A549 (cell line): Measurements from ENCODE around the gene JKAMP. TPM values are rescaled to one million over a fixed set of nuclear protein-coding genes. Genes with fewer than 3 reads are reported as not detected.

ENCODE experiments used
- ATAC-seq, 2 experiments: fragments of 200-7000 bp in 1 of 2; fragments of >200 bp in 1 of 2; cut with Nextera tagmentation in 1 of 2; cut with Tn5 transposase in 1 of 2; 3 replicates each; pipeline versions ENCODE4 v1.8.0 to v1.9.1; 2018 to 2020; ENCODE audit warnings: mild to moderate bottlenecking in 1 of 2, moderate library complexity in 1 of 2
- CTCF ChIA-PET: fragments of 300-600 bp; sonication (Branson Sonifier 250); formaldehyde crosslinking; extraction: SDS; loops from one replicate; lab custom pipeline; 2021; ENCODE audit warnings: antibody characterized with exemption, inconsistent platforms; lab: Yijun Ruan, JAX
- POLR2A ChIA-PET: fragments of 350-600 bp; formaldehyde crosslinking; extraction: SDS; loops from one replicate; lab custom pipeline; 2021; ENCODE audit warnings: antibody characterized with exemption, inconsistent platforms; lab: Yijun Ruan, JAX
- DNase-seq, 2 experiments: peaks; one replicate each; pipeline versions ENCODE4 v3.0.0 to v3.0.0-alpha.2; 2011 to 2016; ENCODE audit warnings: low read depth in 1 of 2, low spot score in 1 of 2
- FAIRE-seq: peaks from 2 replicates; lab custom pipeline; 2011; peaks lifted over from hg19 to GRCh38; lab: Jason Lieb, UNC
- H3K27ac ChIP-seq, 2 experiments: fragments of >200 bp; sonication (Bioruptor Twin); formaldehyde crosslinking; 3 replicates each; pipeline ENCODE4 v1.5.1; 2016 to 2017
- H3K4me1 ChIP-seq: fragments of >200 bp; sonication (Bioruptor Twin); formaldehyde crosslinking; 3 replicates; pipeline ENCODE4 v1.6.1; 2016
- H3K4me2 ChIP-seq: fragments of >200 bp; sonication (Bioruptor Twin); formaldehyde crosslinking; 3 replicates; pipeline ENCODE4 v1.6.1; 2016
- H3K4me3 ChIP-seq: fragments of >200 bp; sonication (Bioruptor Twin); formaldehyde crosslinking; 3 replicates; pipeline ENCODE4 v1.5.1; 2016
- H3K9me3 ChIP-seq: fragments of >200 bp; sonication (Bioruptor Twin); formaldehyde crosslinking; 3 replicates; pipeline ENCODE4 v1.6.1; 2016
- CTCF ChIP-seq: fragments of >200 bp; sonication (Bioruptor Twin); formaldehyde crosslinking; IDR thresholded peaks from 3 replicates; pipeline ENCODE4 v1.5.1; 2016
- ESRRA ChIP-seq: fragments of 150-350 bp; IDR thresholded peaks from 2 replicates; pipeline ENCODE4 v1.6.1; 2014; ENCODE audit warnings: mild to moderate bottlenecking, low read length, borderline replicate concordance
- FOSL2 ChIP-seq, 2 experiments: fragments of 450-650 bp in 1 of 2; fragments of >200 bp in 1 of 2; sonication (Bioruptor Twin) in 1 of 2; formaldehyde crosslinking; IDR thresholded peaks; 2 replicates each; pipeline versions ENCODE4 v1.5.0 to v1.6.1; 2016 to 2020; ENCODE audit warnings: mild to moderate bottlenecking in 1 of 2, moderate library complexity in 1 of 2
- FOXS1 ChIP-seq: fragments of 250-450 bp; sonication (Bioruptor Pico); IDR thresholded peaks from 2 replicates; pipeline ENCODE4 v1.5.0; 2020; ENCODE audit warnings: mild to moderate bottlenecking, moderate library complexity
- GATA3 ChIP-seq: IDR thresholded peaks from 2 replicates; pipeline ENCODE4 v1.6.1; 2012; ENCODE audit warnings: borderline replicate concordance
- HDAC2 ChIP-seq: fragments of 200-600 bp; sonication (generic); IDR thresholded peaks from 2 replicates; pipeline ENCODE4 v1.6.1; 2016
- HEYL ChIP-seq: fragments of 250-450 bp; sonication (Bioruptor Pico); IDR thresholded peaks from 2 replicates; pipeline ENCODE4 v1.8.0; 2021; ENCODE audit warnings: mild to moderate bottlenecking, moderate library complexity
- HOXA7 ChIP-seq: fragments of 250-450 bp; sonication (Bioruptor Pico); IDR thresholded peaks from 2 replicates; pipeline ENCODE4 v1.5.0; 2020; ENCODE audit warnings: mild to moderate bottlenecking, moderate library complexity
- HOXB13 ChIP-seq: fragments of 250-450 bp; sonication (Bioruptor Pico); IDR thresholded peaks from 2 replicates; pipeline ENCODE4 v1.5.0; 2020; ENCODE audit warnings: low read depth, mild to moderate bottlenecking, moderate library complexity
- PBX3 ChIP-seq: IDR thresholded peaks from 2 replicates; pipeline ENCODE4 v1.6.1; 2012
- POLR2A ChIP-seq: IDR thresholded peaks from 2 replicates; pipeline ENCODE4 v1.6.1; 2012; ENCODE audit warnings: mild to moderate bottlenecking, low read length
- RARB ChIP-seq: fragments of 250-450 bp; sonication (Bioruptor Pico); IDR thresholded peaks from 2 replicates; pipeline ENCODE4 v1.8.0; 2021; ENCODE audit warnings: mild to moderate bottlenecking, moderate library complexity
- TFCP2L1 ChIP-seq: fragments of 250-450 bp; sonication (Bioruptor Pico); IDR thresholded peaks from 2 replicates; pipeline ENCODE4 v1.5.0; 2021; ENCODE audit warnings: mild to moderate bottlenecking
- TP53 ChIP-seq: fragments of 250-450 bp; sonication (Bioruptor Pico); IDR thresholded peaks from 2 replicates; pipeline ENCODE4 v1.5.0; 2021; ENCODE audit warnings: mild to moderate bottlenecking, moderate library complexity
- WGBS: methylation state at CpG from one replicate; pipeline ENCODE4 v1.1.6; 2017; ENCODE audit errors: missing lambda C conversion rate; 5-methylcytosine and 5-hydroxymethylcytosine counted together
- polyA plus RNA-seq, 4 experiments: library from polyadenylated mRNA; depleted of rRNA in 3 of 4; stranded (reverse); fragments of >200 nt; fragmentation: RNase III in 1 of 4; extraction: RNeasy Plus Mini Kit Qiagen cat#74134 plus additional on column Dnase treatment in 1 of 4; gene quantifications; 2 replicates in 3 of 4; 3 replicates in 1 of 4; pipeline ENCODE4 v1.2.3, GENCODE V29; 2011 to 2017
- TF ChIP-seq, protein P1 (sequence below): fragments of 250-450 bp; sonication (Bioruptor Pico); IDR thresholded peaks from 2 replicates; pipeline ENCODE4 v1.5.0; 2021; ENCODE audit warnings: mild to moderate bottlenecking, moderate library complexity, borderline replicate concordance
- TF ChIP-seq, protein P2 (sequence below): IDR thresholded peaks from 2 replicates; pipeline ENCODE4 v1.6.1; 2012; ENCODE audit warnings: low read depth, borderline replicate concordance

JKAMP gene
- polyA plus RNA-seq, 2 of the 4 experiments (the other 2 are of a cell fraction), result 89.4 to 266 TPM

- 95% methylated on average over 3 of the region's 3 CpGs for WGBS
- FAIRE-seq, result no peak
- POLR2A ChIA-PET, result no interaction called here
Observed at GRCh38 chr14:59435101-59435500, 49.2 kb upstream of the JKAMP start.

DNA sequence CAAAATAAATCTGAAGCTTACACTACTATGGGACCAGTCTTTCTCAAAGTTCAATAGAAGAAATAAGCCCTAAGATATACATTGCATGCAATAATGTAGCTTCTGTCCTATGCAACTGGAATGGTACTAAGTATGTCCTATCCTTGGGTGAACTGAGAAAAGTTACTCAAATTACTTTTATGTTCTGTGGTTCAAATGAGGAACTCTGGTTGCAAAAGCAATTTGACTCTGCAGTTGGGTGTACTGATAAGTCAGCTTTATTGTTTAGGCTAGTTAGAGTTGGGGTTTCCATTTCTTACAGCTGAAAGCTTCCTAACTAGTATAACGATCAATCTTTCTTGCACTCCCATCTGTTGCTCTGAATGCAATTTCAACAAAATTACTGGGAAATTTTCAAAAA lies 48.3 kb upstream of the JKAMP start:
- H3K4me2 ChIP-seq, result no peak overlapping the region
- WGBS, result 100% methylated on average over 1 of the region's 1 CpG
- DNase-seq, result no peak
- TF ChIP-seq FOSL2 (IDR thresholded peaks at IDR 0.05) (no peak), FOSL2 (CRISPR knock-in tag; IDR thresholded peaks at IDR 0.05) (no peak), RARB (no peak), HEYL (CRISPR knock-in tag) (no peak), HOXA7 (no peak)
- TF ChIP-seq, protein P1, sequence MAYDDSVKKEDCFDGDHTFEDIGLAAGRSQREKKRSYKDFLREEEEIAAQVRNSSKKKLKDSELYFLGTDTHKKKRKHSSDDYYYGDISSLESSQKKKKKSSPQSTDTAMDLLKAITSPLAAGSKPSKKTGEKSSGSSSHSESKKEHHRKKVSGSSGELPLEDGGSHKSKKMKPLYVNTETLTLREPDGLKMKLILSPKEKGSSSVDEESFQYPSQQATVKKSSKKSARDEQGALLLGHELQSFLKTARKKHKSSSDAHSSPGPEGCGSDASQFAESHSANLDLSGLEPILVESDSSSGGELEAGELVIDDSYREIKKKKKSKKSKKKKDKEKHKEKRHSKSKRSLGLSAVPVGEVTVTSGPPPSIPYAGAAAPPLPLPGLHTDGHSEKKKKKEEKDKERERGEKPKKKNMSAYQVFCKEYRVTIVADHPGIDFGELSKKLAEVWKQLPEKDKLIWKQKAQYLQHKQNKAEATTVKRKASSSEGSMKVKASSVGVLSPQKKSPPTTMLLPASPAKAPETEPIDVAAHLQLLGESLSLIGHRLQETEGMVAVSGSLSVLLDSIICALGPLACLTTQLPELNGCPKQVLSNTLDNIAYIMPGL (CRISPR knock-in tag), result no peak
- CTCF ChIA-PET, result interaction anchor here (1.6 to 2.7 kb wide), 2 partner anchors 9 to 309 kb away, joined by 5 to 15 read pairs; no protein-coding TSS in a partner anchor
- H3K4me1 ChIP-seq, result peaks cover 7% of the 10 kb centered on the region; the same call in 2 of the 3 replicates
- no peak for ATAC-seq
- POLR2A ChIA-PET, result no interaction called here
- no peak overlapping the region for H3K4me3 ChIP-seq
- no peaks in the 10 kb centered on the region for H3K9me3 ChIP-seq
- no peak for FAIRE-seq
- H3K27ac ChIP-seq, result no peak overlapping the region

More at GRCh38 chr14:59435101-59435500, 49.2 kb upstream of the JKAMP start:
- no peak overlapping the region for H3K4me3 ChIP-seq
- CTCF ChIA-PET, result interaction anchor here (1.6 to 2.7 kb wide), 2 partner anchors 10 to 308 kb away, joined by 5 to 15 read pairs; no protein-coding TSS in a partner anchor
- TF ChIP-seq TP53 (CRISPR knock-in tag), result no peak
- no peak for TF ChIP-seq HOXB13
- no peak for TF ChIP-seq CTCF
- no peak for TF ChIP-seq PBX3
- no peak for TF ChIP-seq GATA3
- TF ChIP-seq POLR2A, result no peak
- TF ChIP-seq, all 56 proteins: peak for 0
- DNase-seq, result no peak
- H3K4me1 ChIP-seq, result peaks cover 7% of the 10 kb centered on the region; the same call in 2 of the 3 replicates
- H3K27ac ChIP-seq, result no peak overlapping the region
- H3K4me2 ChIP-seq, result no peak overlapping the region
- H3K9me3 ChIP-seq, result no peaks in the 10 kb centered on the region
- ATAC-seq, result no peak

DNA sequence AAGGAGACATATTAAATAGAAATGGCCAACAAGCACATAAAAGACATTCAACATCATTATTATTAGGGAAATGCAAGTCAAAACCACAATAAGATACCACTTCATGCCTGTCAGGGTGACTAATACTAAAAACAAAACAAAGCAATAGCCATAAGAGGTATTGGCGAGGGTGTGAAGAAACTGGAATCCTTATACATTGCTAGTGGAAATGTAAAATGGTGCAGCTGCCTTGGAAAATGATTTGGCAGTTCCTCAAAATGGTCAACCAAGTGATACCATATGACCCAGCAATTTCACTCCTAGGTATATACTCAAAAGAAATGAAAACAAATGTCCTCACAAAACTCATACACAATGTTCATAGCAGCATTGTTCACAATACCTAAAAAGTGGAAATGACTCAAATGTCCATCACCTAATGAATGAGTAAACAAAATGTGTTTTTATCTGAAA lies 46.1 kb upstream of the JKAMP start:
- POLR2A ChIA-PET, result no interaction called here
- no peak overlapping the region for H3K4me2 ChIP-seq
- CTCF ChIA-PET, result interaction anchor here (2.1 kb wide), 1 partner anchor 314 kb away, joined by 11 read pairs; no protein-coding TSS in a partner anchor
- no peak for TF ChIP-seq HDAC2
- no peak for TF ChIP-seq FOSL2 (IDR thresholded peaks at IDR 0.05)
- no peak for TF ChIP-seq FOSL2 (CRISPR knock-in tag; IDR thresholded peaks at IDR 0.05)
- no peak for TF ChIP-seq ESRRA
- TF ChIP-seq, protein P2, sequence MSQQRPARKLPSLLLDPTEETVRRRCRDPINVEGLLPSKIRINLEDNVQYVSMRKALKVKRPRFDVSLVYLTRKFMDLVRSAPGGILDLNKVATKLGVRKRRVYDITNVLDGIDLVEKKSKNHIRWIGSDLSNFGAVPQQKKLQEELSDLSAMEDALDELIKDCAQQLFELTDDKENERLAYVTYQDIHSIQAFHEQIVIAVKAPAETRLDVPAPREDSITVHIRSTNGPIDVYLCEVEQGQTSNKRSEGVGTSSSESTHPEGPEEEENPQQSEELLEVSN, result no peak
- TF ChIP-seq FOXS1 (CRISPR knock-in tag), result no peak
- no peak for TF ChIP-seq TFCP2L1 (CRISPR knock-in tag)
- 88% methylated on average over 1 of the region's 1 CpG for WGBS
- no peak overlapping the region for H3K4me3 ChIP-seq
- ATAC-seq (no peak), DNase-seq (no peak), FAIRE-seq (peak; percentile 70)
- H3K9me3 ChIP-seq, result no peaks in the 10 kb centered on the region
- H3K4me1 ChIP-seq, result peaks cover 7% of the 10 kb centered on the region; the same call in 2 of the 3 replicates
- H3K27ac ChIP-seq, result no peak overlapping the region
